Stimulated activated memory B cell treated with anti-CD40 and anti-IgM and Interleukin-4, amounts not matched to agents 10 μg/mL and 1 μg/mL and 100 μg/mL, for 72 hours (primary cell): ENCODE measurements around the gene BST2.

Experiments
- ATAC-seq: fragments of 150-1000 bp; cut with Tn5 transposase; 2 replicates; pipeline ENCODE4 v1.10.0; 2021
- H3K27ac Mint-ChIP-seq: one replicate; pipeline ENCODE4 v1.8.0; 2022; ENCODE audit warnings: mild to moderate bottlenecking, mixed read lengths
- H3K27me3 Mint-ChIP-seq: one replicate; pipeline ENCODE4 v1.8.0; 2022; ENCODE audit warnings: mixed read lengths
- H3K36me3 Mint-ChIP-seq: one replicate; pipeline ENCODE4 v1.8.0; 2022; ENCODE audit warnings: mixed read lengths
- H3K4me1 Mint-ChIP-seq: one replicate; pipeline ENCODE4 v1.8.0; 2022; ENCODE audit warnings: mixed read lengths
- H3K4me3 Mint-ChIP-seq: one replicate; pipeline ENCODE4 v1.8.0; 2022; ENCODE audit warnings: mild to moderate bottlenecking, moderate library complexity, mixed read lengths
- H3K9me3 Mint-ChIP-seq: one replicate; pipeline ENCODE4 v1.8.0; 2022; ENCODE audit warnings: mixed read lengths

Gene BST2

DNA sequence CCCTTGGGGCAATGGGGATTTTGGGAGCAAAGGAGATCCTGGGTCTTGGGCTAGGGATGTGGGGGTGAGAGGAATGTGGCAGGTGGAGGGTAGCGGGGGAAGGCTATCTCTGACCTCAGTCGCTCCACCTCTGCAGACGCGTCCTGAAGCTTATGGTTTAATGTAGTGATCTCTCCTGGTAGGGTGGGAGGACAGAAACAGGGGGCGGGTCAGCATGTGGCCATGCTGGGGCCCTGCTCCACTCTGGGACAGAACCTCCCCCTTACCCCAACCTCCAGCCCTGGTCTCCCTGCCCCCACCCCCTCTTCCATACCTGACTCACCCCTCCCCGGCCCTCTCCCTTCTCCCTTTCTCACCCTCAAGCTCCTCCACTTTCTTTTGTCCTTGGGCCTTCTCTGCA, 1.4 kb downstream of the BST2 start:
- peak overlapping the region; percentile 90 for H3K27ac Mint-ChIP-seq
- ATAC-seq: no peak
- no peaks in the 10 kb centered on the region for H3K9me3 Mint-ChIP-seq
- H3K27me3 Mint-ChIP-seq: no peaks in the 10 kb centered on the region
- H3K36me3 Mint-ChIP-seq: peaks cover 27% of the 10 kb centered on the region
- H3K4me1 Mint-ChIP-seq: peaks cover 41% of the 10 kb centered on the region
- peak overlapping the region; percentile 84 for H3K4me3 Mint-ChIP-seq

DNA sequence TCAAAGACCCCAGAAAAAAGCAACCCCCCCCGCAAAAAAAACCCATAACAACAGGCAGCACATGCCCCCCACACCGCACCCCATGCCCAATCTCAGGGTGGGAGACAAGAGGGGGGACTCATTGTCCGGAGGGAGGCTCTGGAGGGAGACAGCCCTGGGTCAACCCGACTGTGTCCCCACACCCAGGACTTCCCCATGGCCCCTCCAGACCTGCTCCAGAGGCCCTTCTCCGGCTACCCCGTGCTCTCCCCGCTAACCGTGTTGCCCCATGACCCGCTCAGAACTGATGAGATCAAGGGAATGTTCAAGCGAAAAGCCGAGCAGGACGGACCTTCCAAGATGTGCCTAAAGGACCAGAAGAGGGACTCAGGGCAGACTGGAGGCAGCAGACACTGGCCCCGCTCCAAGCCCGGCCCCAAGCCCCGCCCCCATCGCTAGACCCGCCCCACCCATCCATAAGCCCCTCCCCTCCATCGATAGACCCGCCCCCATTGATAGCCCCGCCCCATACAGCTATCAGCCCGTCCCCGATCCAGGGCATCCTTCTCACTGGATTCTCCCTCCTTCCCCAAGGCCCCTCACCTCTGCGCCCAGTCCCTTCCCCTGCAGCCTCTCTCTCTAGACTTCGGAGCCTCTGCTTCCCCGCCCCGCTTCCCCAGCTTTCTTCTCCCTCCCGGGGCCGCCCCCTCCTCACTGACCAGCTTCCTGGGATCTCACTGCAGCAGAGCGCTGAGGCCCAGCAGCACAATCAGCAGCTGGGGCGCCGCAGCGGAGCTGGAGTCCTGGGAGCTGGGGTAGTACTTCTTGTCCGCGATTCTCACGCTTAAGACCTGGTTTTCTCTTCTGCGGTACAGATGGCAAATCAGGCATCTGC, 2.2 kb downstream of the BST2 start:
- peaks cover 41% of the 10 kb centered on the region for H3K4me1 Mint-ChIP-seq
- H3K27me3 Mint-ChIP-seq: no peaks in the 10 kb centered on the region
- H3K4me3 Mint-ChIP-seq: peak overlapping the region; percentile 84
- peaks cover 31% of the 10 kb centered on the region for H3K36me3 Mint-ChIP-seq
- no peak for ATAC-seq
- peak overlapping the region; percentile 90 for H3K27ac Mint-ChIP-seq
- H3K9me3 Mint-ChIP-seq: no peaks in the 10 kb centered on the region

DNA sequence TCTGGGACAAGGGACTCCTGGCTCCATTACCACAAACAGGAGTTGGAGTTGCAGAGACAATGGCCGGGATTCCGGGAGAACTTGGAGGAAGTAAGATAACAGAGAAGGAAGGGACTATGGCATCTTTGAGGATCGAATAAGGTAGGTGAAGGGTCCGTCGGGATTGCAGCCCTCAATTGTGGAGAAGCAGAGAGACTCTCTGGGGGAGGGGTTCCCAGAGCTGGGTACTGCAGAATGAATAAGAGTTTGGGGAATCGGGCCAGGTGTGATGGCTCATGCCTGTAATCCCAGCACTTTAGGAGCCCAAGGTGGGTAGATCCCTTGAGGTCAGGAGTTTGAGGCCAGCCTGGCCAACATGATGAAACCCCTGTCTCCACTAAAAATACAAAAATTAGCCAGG, 3.8 kb downstream of the BST2 start:
- no peak for ATAC-seq
- Mint-ChIP-seq H3K9me3 (no peaks in the 10 kb centered on the region), H3K27me3 (no peaks in the 10 kb centered on the region), H3K36me3 (peaks cover 40% of the 10 kb centered on the region), H3K4me3 (no peak overlapping the region), H3K4me1 (peaks cover 27% of the 10 kb centered on the region), H3K27ac (no peak overlapping the region)

DNA sequence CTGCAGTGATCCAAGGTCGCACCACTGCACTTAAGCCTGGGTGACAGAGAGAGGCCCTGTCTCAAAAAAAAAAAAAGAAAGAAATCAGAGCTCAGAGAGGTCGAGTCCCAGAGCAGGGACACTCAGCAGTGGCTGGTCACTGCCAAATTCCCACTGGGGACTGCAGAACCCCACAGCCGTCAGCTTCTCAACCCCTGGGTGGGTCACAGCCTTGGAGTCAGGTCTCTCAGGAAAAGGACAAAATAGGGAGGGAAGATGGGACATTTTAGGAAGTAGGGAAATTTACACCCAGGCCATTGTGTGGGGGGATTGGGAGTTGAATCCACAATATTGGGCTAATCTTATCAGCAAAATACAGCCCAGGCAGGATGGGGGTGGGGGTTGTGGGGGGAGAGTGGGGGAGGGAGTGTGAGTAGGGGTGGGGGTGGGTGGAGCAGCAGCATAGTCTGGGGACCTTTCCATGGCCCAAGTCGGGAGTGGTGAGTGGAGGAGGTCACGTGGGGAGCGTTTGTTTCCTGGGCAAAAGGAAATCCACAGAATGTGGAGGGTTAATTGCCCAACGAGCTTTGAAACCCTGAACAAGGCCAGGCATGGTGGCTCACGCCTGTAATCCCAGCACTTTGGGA, 6.4 kb downstream of the BST2 start:
- ATAC-seq: no peak
- Mint-ChIP-seq H3K4me1 (peaks cover 19% of the 10 kb centered on the region), H3K36me3 (peaks cover 41% of the 10 kb centered on the region), H3K9me3 (no peaks in the 10 kb centered on the region), H3K27me3 (no peaks in the 10 kb centered on the region), H3K4me3 (no peak overlapping the region), H3K27ac (peak overlapping the region; percentile 66)

DNA sequence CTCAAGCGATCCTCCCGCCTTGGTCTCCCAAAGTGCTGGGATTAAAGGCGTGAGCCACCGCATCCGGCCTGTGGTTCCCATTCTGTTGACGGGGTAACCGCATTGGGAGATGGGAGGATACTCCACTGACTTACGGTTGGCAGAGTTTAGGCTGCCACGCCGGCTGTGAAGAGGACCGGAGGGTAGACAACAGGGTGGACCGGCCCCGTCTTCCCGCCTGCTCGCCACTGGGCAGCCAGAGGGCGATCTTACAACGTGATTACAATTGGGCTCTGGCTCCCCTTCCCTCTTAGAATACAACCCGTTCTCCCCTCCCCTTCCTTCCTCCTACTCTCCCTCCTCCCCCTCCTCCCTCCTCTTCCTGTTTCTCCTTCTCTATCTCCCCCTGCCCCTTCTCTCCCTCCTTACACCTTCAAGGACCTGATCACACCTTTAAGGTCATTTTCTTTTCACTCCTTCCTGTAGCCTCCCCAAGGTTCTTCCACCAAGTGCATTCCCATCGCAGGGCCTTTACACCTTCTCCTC, 10.5 kb downstream of the BST2 start:
- Mint-ChIP-seq H3K27ac (peak overlapping the region; percentile 18), H3K27me3 (peaks cover 20% of the 10 kb centered on the region), H3K4me1 (peaks cover 25% of the 10 kb centered on the region), H3K9me3 (no peaks in the 10 kb centered on the region), H3K36me3 (peaks cover 20% of the 10 kb centered on the region), H3K4me3 (no peak overlapping the region)
- ATAC-seq: no peak

DNA sequence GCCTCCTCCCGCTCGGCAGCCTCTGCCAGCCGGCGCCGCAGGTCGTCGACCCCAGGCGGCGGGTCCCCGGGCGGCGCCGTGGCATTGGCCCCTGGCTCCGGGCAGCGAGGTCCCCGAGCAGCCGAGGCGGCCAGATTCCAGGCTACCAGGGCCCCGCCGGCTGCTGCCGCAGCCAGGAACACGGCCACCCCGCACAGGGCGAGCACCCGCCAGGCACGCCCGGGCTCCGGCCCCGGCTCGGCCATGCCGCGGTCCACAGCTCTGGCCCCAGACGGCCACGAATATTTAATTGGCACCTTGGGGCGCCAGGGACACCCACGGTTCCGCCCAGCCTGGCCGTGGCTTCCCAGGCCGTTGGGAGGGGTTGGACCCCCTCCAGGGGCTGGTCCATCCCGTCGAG, 11.5 kb downstream of the BST2 start, which contains the start of gene CCDC194:
Gene CCDC194, minus strand, starts transcription at position 283 of the 400 bp plus-strand sequence. Its CDS starts 38 bp downstream, at position 245.
- H3K27ac Mint-ChIP-seq: peak within 1 kb of the TSS; percentile 18
- no peak for ATAC-seq
- H3K36me3 Mint-ChIP-seq: peaks cover 18% of the 10 kb centered on the region
- H3K9me3 Mint-ChIP-seq: peaks cover 3% of the 10 kb centered on the region
- H3K27me3 Mint-ChIP-seq: peaks cover 20% of the 10 kb centered on the region
- H3K4me3 Mint-ChIP-seq: no peak within 1 kb of the TSS
- peaks cover 25% of the 10 kb centered on the region for H3K4me1 Mint-ChIP-seq

DNA sequence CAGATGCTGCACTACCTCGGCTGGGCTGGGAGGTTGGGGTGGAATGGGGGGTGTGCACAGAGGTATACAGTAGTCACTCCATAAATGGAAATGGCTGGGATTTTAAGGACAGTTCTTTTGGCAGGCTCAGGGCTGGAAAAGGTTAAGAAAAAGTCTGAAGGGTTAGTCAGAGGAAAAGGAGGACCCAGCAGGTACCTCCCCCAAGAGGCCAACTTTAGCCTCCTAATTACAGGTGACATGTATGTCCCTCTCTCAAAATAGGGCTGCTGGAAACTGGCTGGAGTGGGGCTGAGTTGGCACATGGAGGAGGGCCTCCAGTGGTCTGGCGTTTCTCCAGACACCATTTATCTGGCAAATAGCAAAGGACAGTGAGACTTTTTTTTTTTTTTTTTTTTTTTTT, 12.4 kb downstream of the BST2 start:
- H3K9me3 Mint-ChIP-seq: peaks cover 3% of the 10 kb centered on the region
- H3K36me3 Mint-ChIP-seq: peaks cover 15% of the 10 kb centered on the region
- peaks cover 25% of the 10 kb centered on the region for H3K4me1 Mint-ChIP-seq
- ATAC-seq: no peak
- H3K4me3 Mint-ChIP-seq: no peak overlapping the region
- no peak overlapping the region for H3K27ac Mint-ChIP-seq
- peaks cover 20% of the 10 kb centered on the region for H3K27me3 Mint-ChIP-seq

DNA sequence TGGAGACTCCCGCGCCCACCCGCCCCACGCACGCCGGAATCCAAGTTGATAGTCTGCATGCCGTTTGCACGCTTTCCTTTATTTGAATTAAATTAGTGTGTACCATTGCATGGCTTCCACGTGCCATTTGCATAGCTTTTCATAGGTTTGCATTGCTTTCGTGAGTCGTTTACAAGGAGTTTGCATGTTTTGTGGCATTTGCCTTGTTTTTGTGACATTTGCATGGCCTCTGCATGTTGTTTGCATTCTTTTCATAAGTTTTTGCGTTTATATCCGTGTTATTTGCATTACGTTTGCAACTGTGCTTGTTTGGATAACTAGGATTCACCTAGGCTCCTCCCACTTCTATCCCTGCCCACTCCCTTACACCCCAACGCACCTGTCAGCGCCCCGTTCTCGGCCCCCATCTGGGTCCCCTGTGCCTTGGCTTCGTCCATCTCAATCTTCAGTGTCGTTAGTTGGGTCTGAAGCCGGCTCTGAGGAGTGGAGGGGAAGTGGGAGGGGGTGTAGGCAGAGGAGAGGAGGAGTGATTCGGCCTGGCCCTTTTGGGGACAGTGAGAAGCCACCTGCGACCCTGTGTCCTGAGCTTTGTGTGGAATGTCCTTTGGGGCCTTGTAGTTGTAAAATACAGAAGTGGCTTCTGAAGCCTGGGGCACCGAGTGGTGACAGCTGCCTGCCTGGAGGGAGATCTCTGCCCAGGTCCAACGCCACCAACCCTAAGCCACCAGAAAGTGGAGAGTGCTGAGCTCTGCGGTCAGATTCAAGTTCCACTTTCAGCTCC, 13.9 kb downstream of the BST2 start:
- Mint-ChIP-seq H3K36me3 (peaks cover 6% of the 10 kb centered on the region), H3K27ac (no peak overlapping the region), H3K4me1 (peaks cover 25% of the 10 kb centered on the region), H3K27me3 (peaks cover 20% of the 10 kb centered on the region), H3K9me3 (peaks cover 3% of the 10 kb centered on the region), H3K4me3 (peak overlapping the region; percentile 53)
- ATAC-seq: no peak

DNA sequence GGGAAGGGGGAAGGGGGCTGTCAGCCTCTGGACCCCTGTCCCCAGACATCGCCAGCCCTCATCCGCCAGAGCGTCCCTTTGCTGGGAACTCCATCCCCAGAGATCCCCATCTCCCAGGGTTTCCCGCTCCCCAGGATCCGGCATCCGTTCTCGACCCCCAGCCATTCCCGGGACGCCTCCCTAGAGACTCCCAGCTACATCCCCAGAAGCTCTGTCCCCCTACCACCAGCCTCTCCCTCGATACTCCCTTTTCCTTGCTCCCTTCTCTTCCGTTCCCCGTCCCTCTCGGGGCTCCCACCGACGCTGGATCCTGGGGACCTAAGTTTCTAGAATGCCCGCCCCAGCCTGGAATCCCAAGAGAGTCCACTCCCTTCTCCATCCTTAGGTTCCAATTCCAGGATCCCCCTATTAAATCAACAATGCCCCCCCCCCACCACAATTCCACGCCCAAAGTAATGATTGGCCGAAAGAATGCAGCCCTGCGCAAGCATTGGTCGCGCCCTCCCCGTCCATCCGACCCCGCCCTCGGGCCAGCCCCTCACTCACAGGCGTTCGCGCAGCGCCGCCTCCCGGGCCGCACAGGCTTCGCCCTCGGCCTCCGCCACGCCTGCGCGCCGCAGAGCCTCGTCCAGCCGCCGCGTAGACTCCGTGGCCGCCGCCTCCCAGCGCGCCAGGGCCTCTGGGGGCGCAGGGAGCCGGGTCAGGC, 14.6 kb downstream of the BST2 start:
- peaks cover 25% of the 10 kb centered on the region for H3K4me1 Mint-ChIP-seq
- H3K27ac Mint-ChIP-seq: peak overlapping the region; percentile 34
- peak overlapping the region; percentile 87 for H3K4me3 Mint-ChIP-seq
- peaks cover 3% of the 10 kb centered on the region for H3K9me3 Mint-ChIP-seq
- peak; percentile 98 for ATAC-seq
- H3K36me3 Mint-ChIP-seq: peaks cover 6% of the 10 kb centered on the region
- peaks cover 20% of the 10 kb centered on the region for H3K27me3 Mint-ChIP-seq

DNA sequence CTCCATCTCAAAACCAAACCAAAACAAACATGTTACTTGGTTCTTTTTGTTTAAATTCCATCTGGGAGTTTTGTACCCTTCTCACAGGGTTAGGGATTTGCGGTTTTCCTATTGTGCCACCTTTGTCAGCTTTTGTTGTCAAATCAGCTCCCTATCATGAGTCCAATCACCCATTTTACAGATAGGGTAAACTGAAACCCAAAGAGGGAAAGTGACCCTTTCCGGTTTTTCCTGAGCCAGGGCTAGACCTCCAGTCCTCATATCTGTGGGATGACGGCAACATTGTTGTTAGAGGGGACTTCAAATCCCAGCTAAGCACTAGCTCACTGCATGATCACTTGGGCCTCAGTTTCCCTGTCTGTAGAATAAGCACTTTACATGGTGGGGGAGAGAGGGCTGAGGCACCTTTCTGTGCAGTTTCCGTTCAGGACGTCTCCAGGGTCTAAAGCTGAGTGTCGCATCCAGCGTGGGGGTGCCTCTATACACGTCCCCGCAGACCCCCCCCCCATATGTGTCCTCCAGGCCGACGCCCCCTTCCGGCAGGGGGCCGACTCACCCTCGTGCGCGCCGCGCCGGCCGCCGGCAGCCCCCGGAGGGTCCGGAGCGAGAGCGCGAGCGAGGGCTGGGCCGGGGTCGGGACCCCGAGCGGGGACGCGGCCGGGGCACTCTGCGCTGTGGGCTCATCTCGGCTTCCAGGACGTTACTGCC, 15.3 kb downstream of the BST2 start:
- peaks cover 20% of the 10 kb centered on the region for H3K4me1 Mint-ChIP-seq
- H3K9me3 Mint-ChIP-seq: peaks cover 3% of the 10 kb centered on the region
- peaks cover 2% of the 10 kb centered on the region for H3K36me3 Mint-ChIP-seq
- H3K27ac Mint-ChIP-seq: peak overlapping the region; percentile 34
- H3K4me3 Mint-ChIP-seq: no peak overlapping the region
- no peak for ATAC-seq
- peaks cover 20% of the 10 kb centered on the region for H3K27me3 Mint-ChIP-seq

DNA sequence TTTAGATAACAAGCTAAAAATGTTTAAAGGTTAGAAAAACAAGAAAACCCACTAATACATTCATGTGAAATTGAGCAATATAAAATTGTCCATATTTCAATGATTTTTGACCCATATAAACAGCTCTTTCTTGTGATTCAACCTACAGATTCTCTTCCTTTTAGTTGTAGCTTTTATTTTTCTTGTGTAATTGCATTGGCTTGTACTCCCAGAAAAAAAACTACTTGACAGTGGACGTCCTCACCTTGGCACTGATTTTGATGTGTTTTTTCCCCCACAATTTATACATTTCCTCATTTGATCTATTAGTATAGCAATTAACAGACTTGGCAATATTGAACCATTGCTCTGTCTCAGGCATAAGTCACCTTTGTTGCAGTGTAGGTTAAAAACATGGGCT, 16.1 kb downstream of the BST2 start:
- Mint-ChIP-seq H3K36me3 (no peaks in the 10 kb centered on the region), H3K27ac (no peak overlapping the region), H3K9me3 (peaks cover 3% of the 10 kb centered on the region), H3K4me1 (peaks cover 16% of the 10 kb centered on the region), H3K4me3 (no peak overlapping the region), H3K27me3 (peaks cover 20% of the 10 kb centered on the region)
- no peak for ATAC-seq

DNA sequence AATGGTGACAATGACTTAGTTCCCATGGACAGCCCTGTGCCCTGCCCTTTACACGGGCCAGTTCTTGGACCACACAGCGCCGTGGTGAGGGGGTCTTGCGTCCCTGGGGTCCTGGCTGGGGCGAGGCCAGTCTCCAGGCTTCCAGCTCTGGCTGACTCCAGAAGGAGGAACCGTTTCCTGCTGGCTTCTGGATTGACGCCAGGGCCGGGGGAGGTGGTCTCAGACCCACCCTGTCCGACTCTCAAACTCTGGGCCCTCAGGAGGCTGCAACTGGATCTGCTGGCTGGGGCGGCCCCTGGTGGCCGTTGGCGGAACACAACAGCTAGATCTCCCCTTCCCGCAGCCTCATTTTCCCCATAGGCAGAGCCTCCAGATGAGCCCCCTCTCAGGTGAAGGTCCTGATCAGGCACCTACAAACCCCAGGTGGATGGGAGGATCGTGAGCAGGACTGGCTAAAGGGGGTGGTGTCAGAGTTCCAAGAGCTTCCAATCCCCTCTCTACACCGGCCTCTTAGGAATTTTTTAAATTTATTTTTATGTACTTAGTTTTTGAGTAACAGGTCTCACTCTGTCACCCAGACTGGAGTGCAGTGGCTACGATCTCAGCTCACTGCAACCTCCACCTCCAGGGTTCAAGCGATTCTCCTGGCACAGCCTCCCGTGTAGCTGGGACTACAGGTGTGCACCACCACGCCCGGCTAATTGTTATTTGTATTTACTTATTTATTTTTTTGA, 19.4 kb downstream of the BST2 start:
- H3K27ac Mint-ChIP-seq: no peak overlapping the region
- H3K27me3 Mint-ChIP-seq: peaks cover 7% of the 10 kb centered on the region
- H3K4me3 Mint-ChIP-seq: no peak overlapping the region
- ATAC-seq: peak; percentile 52
- H3K9me3 Mint-ChIP-seq: peaks cover 3% of the 10 kb centered on the region
- no peaks in the 10 kb centered on the region for H3K36me3 Mint-ChIP-seq
- peaks cover 12% of the 10 kb centered on the region for H3K4me1 Mint-ChIP-seq

DNA sequence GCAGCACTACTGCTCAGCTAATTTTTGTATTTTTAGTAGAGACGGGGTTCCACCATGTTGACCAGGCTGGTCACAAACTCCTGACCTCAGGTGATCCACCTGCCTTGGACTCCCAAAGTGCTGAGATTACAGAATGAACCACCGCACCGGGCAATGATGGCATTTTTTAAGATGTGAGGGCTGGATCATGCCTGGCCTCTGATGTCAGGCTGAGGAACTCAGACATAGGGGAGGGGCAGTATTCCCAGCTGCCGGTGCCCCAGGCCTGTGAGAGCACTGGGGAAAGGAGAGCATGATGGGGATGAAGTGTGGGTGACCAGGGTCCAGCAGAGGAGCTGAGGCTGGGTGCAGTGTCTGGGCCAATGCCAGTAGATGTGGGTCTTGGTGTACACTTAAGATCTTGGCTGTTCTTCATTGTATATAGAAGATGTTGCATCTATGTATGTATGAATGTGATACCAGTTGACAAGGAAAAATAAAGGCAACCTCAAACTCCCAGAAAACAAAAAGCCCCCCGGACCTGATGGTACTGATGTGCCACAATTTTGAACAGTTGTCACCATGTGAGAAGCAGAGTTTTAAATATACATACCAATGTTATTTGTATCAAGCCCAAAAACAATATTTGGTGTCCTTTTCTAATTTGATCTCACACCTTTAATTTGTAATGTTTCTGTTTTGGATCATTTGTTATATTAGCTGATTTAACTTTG, 24.8 kb downstream of the BST2 start:
- no peak overlapping the region for H3K27ac Mint-ChIP-seq
- H3K4me1 Mint-ChIP-seq: peaks cover 19% of the 10 kb centered on the region
- no peaks in the 10 kb centered on the region for H3K36me3 Mint-ChIP-seq
- no peaks in the 10 kb centered on the region for H3K9me3 Mint-ChIP-seq
- no peak for ATAC-seq
- no peak overlapping the region for H3K4me3 Mint-ChIP-seq
- peaks cover 41% of the 10 kb centered on the region for H3K27me3 Mint-ChIP-seq
